Upper lobe of left lung (tissue), 6 donors: ENCODE measurements around the gene GABRB3. TPM values are rescaled to one million over a fixed set of nuclear protein-coding genes. Genes with fewer than 3 reads are reported as not detected.

Experiments
- ATAC-seq, 2 donors: fragments of 200-7000 bp; cut with Tn5 transposase; one replicate each; pipeline ENCODE4 v1.9.1; 2022; ENCODE audit warnings: mild to moderate bottlenecking in 2 of 2, moderate library complexity in 2 of 2; ENCODE audit not compliant: low FRiP score in 2 of 2
- DNase-seq, 2 donors: peaks; one replicate each; pipeline ENCODE4 v3.0.0-alpha.2; 2019 to 2020
- H3K27ac ChIP-seq, 4 donors: fragments of 200-600 bp; sonication (generic); one replicate each; pipeline ENCODE4 v1.5.1; 2016 to 2019
- H3K27me3 ChIP-seq, 4 donors: fragments of 200-600 bp; sonication (generic); one replicate each; pipeline ENCODE4 v1.5.1; 2017 to 2019
- H3K36me3 ChIP-seq, 4 donors: fragments of 200-600 bp; sonication (generic); one replicate each; pipeline ENCODE4 v1.5.1; 2016 to 2019
- H3K4me1 ChIP-seq, 4 donors: fragments of 200-600 bp; sonication (generic); one replicate each; pipeline ENCODE4 v1.5.1; 2018 to 2019
- H3K4me3 ChIP-seq, 4 donors: fragments of 200-600 bp; sonication (generic); one replicate each; pipeline ENCODE4 v1.5.1; 2017 to 2019; ENCODE audit warnings: mild to moderate bottlenecking in 2 of 4, moderate library complexity in 1 of 4
- H3K9me3 ChIP-seq, 4 donors: fragments of 200-600 bp; sonication (generic); one replicate each; pipeline ENCODE4 v1.5.1; 2018 to 2019
- EP300 ChIP-seq, 4 donors: sonication (generic); formaldehyde crosslinking; IDR thresholded peaks; one replicate each; pipeline ENCODE4 v1.5.1; 2017; ENCODE audit warnings: antibody characterized with exemption in 4 of 4, control low read depth in 2 of 4
- POLR2A ChIP-seq, 4 donors: fragments of 450-650 bp; IDR thresholded peaks; one replicate each; pipeline ENCODE4 v1.5.1; 2016 to 2017; ENCODE audit warnings: antibody characterized with exemption in 4 of 4, mild to moderate bottlenecking in 2 of 4
- POLR2AphosphoS5 ChIP-seq, 2 donors: sonication (generic); formaldehyde crosslinking; IDR thresholded peaks; one replicate each; pipeline ENCODE4 v1.5.1; 2017; ENCODE audit warnings: antibody characterized with exemption in 2 of 2
- WGBS, 2 donors: methylation state at CpG; one replicate each; pipeline ENCODE4 v1.1.5; 2017 to 2018; 5-methylcytosine and 5-hydroxymethylcytosine counted together
- total RNA-seq, 6 donors: library from RNA; depleted of rRNA in 4 of 6; stranded (reverse); fragments of >200 nt in 4 of 6; gene quantifications; one replicate each; pipeline versions ENCODE4 v1.1.0 to v1.2.1, GENCODE V29; 2016 to 2021
- TF ChIP-seq, protein P1 (sequence below), 6 experiments: fragments of 450-650 bp in 4 of 6; fragments of 200-600 bp in 2 of 6; sonication (generic) in 2 of 6; IDR thresholded peaks; one replicate each; pipeline ENCODE4 v1.5.1; 2016 to 2019; ENCODE audit warnings: antibody characterized with exemption in 6 of 6
- donor health status: DM: no; HTN: no; CAD: no; lungs with moderate emphysema.
- donor health status: DM: no; HTN: yes; CAD: no; lungs with severe emphysema.

The GABRB3 gene
- total RNA-seq, 6 donors from 2014 or later, result 1.5 to 6.6 (median 3.7) TPM

DNA sequence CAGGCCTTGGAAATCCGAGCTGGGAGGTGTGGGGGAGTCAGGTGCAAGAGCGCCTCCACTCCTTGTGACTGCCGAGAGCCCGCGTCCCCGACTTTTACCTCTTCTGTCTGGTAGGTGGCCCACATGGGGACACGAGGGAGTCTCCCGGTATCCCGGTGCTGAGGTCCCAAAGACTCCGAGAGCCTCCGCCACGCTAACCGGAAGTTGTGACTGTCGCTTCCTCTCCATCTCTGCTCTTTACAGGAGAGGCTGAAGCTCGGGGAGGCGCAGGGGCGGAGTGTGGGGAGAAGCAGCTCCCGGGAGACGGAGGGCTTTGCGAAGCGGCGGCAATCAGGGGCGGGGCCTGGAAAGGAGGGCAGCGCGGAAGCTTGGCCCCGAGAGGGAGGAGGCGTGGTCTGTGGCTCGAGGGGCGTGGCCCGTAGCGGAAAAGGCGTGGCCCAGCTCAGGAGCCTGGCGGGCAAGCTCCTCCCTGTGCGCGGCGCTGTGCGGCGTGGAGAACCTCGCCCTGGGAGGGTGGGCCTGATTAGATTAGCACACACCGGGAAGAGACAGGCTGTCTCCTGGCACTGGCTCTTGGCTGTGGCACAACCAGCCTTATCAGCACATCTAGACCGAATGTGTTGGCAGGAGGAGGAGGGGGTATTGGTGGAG lies 143.9 kb downstream of the GABRB3 start:
- no peaks in the 10 kb centered on the region for H3K36me3 ChIP-seq
- peak; percentile 88 to 89 for ATAC-seq
- peak overlapping the region in 3 of 4 donors; percentile 24 to 39 (median 30) for H3K4me3 ChIP-seq

DNA sequence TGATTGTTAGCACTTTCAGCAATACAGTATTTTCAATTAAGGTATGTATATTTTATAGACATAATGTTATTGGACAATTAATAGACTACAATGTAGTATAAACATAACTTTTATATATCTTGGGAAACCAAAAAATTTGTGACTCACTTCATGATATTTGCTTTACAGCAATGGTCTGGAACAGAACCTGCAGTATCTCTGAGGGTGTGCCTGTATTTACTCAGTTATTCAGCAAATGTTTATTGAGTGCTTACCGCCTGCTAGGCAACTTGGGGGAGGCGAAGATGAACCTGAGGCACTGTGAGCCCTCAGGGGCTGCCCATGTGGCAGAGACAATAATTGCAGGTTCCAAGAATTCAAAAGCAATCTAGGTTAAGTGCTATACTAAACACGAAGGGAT lies 144.8 kb downstream of the GABRB3 start:
- Histone ChIP-seq H3K27me3 (no peaks in the 10 kb centered on the region), H3K36me3 (no peaks in the 10 kb centered on the region), H3K27ac (no peak overlapping the region), H3K4me3 (peak overlapping the region in 2 of 4 donors; percentile 24 to 39), H3K9me3 (peaks cover 0 to 13% (median 1%) of the 10 kb centered on the region in 4 donors), H3K4me1 (no peaks in the 10 kb centered on the region)
- 60 to 76% methylated on average over 3 of the region's 3 CpGs for WGBS, 2 donors
- TF ChIP-seq, protein P1, sequence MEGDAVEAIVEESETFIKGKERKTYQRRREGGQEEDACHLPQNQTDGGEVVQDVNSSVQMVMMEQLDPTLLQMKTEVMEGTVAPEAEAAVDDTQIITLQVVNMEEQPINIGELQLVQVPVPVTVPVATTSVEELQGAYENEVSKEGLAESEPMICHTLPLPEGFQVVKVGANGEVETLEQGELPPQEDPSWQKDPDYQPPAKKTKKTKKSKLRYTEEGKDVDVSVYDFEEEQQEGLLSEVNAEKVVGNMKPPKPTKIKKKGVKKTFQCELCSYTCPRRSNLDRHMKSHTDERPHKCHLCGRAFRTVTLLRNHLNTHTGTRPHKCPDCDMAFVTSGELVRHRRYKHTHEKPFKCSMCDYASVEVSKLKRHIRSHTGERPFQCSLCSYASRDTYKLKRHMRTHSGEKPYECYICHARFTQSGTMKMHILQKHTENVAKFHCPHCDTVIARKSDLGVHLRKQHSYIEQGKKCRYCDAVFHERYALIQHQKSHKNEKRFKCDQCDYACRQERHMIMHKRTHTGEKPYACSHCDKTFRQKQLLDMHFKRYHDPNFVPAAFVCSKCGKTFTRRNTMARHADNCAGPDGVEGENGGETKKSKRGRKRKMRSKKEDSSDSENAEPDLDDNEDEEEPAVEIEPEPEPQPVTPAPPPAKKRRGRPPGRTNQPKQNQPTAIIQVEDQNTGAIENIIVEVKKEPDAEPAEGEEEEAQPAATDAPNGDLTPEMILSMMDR (IDR thresholded peaks at IDR 0.05), result peak in 1 of 6 experiments; percentile 21
- TF ChIP-seq EP300 (IDR thresholded peaks at IDR 0.05) (no peak), POLR2A (IDR thresholded peaks at IDR 0.05) (no peak)
- ATAC-seq, result peak in 1 of 2 donors; percentile 66
- no peak for DNase-seq

More for the DNA sequence above, 143.9 kb downstream of the GABRB3 start:
- TF ChIP-seq POLR2AphosphoS5 (IDR thresholded peaks at IDR 0.05), result peak in 1 of 2 donors; percentile 45
- TF ChIP-seq, protein P1 (IDR thresholded peaks at IDR 0.05), result no peak
- H3K27me3 ChIP-seq, result no peaks in the 10 kb centered on the region
- peak overlapping the region in 2 of 4 donors; percentile 15 to 52 for H3K27ac ChIP-seq
- 69 to 77% methylated on average over 41 of the region's 41 CpGs for WGBS, 2 donors
- no peaks in the 10 kb centered on the region for H3K4me1 ChIP-seq
- H3K9me3 ChIP-seq, result peaks cover 0 to 13% (median 1%) of the 10 kb centered on the region in 4 donors
- peak; percentile 72 to 95 for DNase-seq

DNA sequence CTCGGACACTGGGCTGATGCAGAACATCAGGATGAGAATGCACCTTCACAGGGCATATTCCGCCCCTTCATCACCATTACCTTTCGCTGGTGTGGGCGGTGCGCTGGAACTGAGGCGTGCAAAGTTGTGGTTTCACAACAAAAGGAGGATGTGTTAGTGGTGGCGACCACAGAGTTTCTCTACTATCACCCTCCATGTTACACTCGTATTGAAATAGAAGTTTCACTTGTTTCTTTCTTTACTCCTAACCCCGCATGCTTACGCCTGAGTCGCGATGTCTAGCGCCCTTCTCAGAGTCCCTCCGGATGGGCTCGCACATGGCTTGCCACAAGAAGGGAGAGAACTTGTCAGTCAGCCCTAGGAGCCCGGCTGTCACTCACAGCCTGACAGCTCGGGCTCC lies 148.7 kb downstream of the GABRB3 start:
- no peaks in the 10 kb centered on the region for H3K27me3 ChIP-seq
- ATAC-seq (no peak), DNase-seq (peak in 1 of 2 donors; percentile 26)
- peaks cover 0 to 9% (median 1%) of the 10 kb centered on the region in 4 donors for H3K9me3 ChIP-seq
- no peak overlapping the region for H3K4me3 ChIP-seq
- H3K27ac ChIP-seq, result no peak overlapping the region
- H3K36me3 ChIP-seq, result no peaks in the 10 kb centered on the region
- 93 to 96% methylated on average over 17 of the region's 17 CpGs for WGBS, 2 donors
- TF ChIP-seq POLR2AphosphoS5 (IDR thresholded peaks at IDR 0.05), result no peak
- TF ChIP-seq EP300 (IDR thresholded peaks at IDR 0.05), result no peak
- no peaks in the 10 kb centered on the region for H3K4me1 ChIP-seq

DNA sequence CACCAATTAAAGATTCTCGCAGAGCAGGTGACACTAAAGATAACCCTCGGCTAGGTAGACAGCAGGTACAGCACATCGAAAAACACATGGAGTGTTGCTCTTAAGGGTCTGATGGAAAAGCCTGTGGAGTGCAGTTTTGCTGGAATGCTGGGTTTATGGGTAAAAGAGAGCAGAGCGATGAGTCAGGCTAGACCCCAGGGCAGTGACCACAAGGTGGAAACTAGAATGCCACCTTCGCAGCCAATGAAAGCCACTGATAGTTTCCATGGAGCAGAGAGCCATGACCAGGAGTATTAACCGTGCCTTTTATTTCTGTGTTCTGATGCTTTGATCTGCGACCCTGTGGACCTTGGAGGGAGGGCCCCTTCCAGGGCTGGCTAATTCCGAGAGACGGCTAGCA lies 149.8 kb downstream of the GABRB3 start:
- ATAC-seq (no peak), DNase-seq (no peak)
- H3K4me1 ChIP-seq, result no peaks in the 10 kb centered on the region
- WGBS, 2 donors, result 73 to 85% methylated on average over 9 of the region's 9 CpGs
- no peak overlapping the region for H3K4me3 ChIP-seq
- H3K27ac ChIP-seq, result no peak overlapping the region
- no peaks in the 10 kb centered on the region for H3K27me3 ChIP-seq
- peaks cover 0 to 4% (median under 1%) of the 10 kb centered on the region in 4 donors for H3K9me3 ChIP-seq
- TF ChIP-seq POLR2A (IDR thresholded peaks at IDR 0.05) (no peak), EP300 (IDR thresholded peaks at IDR 0.05) (no peak), POLR2AphosphoS5 (IDR thresholded peaks at IDR 0.05) (no peak)
- TF ChIP-seq, protein P1 (IDR thresholded peaks at IDR 0.05), result no peak
- no peaks in the 10 kb centered on the region for H3K36me3 ChIP-seq

DNA sequence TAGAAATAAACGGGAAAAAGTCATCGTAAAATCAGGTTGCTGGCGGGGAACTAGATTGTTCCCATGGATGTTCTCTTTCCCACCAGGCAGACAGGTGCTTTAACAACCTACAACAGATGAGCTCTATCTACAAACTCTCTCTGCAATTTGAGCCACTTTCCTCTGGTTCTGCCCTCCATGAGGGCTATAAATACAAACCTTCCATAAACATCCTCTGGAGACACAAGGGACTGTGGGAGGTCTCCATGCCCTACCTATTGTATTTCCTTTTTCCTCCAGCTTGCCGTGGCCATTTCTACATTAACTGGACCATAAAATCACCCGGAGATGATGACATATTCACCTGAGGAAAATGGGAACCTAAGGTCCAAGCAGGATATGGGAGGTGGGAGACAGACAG lies 151.1 kb downstream of the GABRB3 start:
- TF ChIP-seq EP300 (IDR thresholded peaks at IDR 0.05) (no peak), POLR2AphosphoS5 (IDR thresholded peaks at IDR 0.05) (no peak), POLR2A (IDR thresholded peaks at IDR 0.05) (no peak)
- TF ChIP-seq, protein P1 (IDR thresholded peaks at IDR 0.05), result no peak
- Histone ChIP-seq H3K4me1 (no peaks in the 10 kb centered on the region), H3K4me3 (no peak overlapping the region), H3K36me3 (no peaks in the 10 kb centered on the region), H3K9me3 (no peaks in the 10 kb centered on the region), H3K27ac (no peak overlapping the region), H3K27me3 (no peaks in the 10 kb centered on the region)
- no peak for ATAC-seq
- DNase-seq, result no peak
- WGBS, 2 donors, result 62 to 83% methylated on average over 5 of the region's 5 CpGs
